T47D (cell line): ENCODE data around the gene FBLN1.
A peak's percentile ranks its signal among the peaks of the same experiment; 100 is the strongest.

Experiments used
- DNase-seq, 2 experiments: peaks; one replicate each; pipeline versions ENCODE4 v3.0.0 to v3.0.0-alpha.2; 2011 to 2012; ENCODE audit warnings: low read depth in 1 of 2, low spot score in 1 of 2
- JUND ChIP-seq: IDR thresholded peaks from 2 replicates; pipeline ENCODE4 v1.6.1; 2012; ENCODE audit warnings: low read depth
- in situ Hi-C: cut with HindIII; loops from 2 replicates; pipeline ENCODE4 v1.10.0; 2016; ENCODE audit warnings: low sequenced_read_pairs, low pct_unique_long_range_greater_than_20kb

Gene FBLN1

GRCh38 chr22:45564349-45565030 lies 61.8 kb downstream of the FBLN1 start:
- in situ Hi-C loops, result no loop called here
- no peak for TF ChIP-seq JUND
- no peak for DNase-seq

- no peak for DNase-seq
- no peak for TF ChIP-seq JUND
- in situ Hi-C loops, result no loop called here
These were observed 62.5 kb downstream of the FBLN1 start for GRCh38 chr22:45565171-45565570.

DNA sequence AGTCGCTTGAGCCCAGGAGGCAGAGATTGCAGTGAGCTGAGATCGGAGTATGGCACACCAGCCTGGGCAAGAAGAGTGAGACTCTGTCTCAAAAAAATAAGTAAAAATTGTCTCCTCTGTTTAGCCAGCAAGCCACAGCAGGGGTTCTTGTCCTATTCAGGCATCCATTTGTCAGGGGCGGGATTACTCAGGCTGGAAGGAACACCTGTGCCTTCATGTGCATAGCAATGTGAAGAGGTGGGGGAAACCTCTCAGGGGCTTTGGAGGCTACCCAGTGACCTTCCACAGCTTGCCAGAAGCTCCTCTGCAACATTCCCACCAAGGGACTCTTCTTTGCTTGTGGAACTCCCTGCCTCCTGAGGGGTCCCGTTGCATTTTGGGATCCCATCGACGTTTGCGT lies 63.3 kb downstream of the FBLN1 start:
- DNase-seq, result no peak
- in situ Hi-C loops, result no loop called here
- no peak for TF ChIP-seq JUND

DNA sequence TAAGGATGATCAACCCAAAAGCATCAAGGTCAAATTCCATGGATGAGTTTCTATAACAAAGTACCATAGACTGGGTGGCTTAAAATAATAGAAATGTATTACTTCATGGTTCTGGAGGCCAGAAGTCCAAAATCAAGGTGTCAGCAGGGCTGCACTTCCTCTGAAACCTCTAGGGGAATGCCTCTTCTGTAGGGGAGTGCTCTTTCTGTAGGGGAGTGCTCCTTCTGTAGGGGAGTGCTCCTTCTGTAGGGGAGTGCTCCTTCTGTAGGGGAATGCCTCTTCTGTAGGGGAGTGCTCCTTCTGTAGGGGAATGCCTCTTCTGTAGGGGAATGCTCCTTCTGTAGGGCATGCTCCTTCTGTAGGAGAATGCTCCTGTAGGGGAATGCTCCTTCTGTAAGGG lies 65.5 kb downstream of the FBLN1 start:
- in situ Hi-C loops, result no loop called here
- no peak for TF ChIP-seq JUND
- DNase-seq, result no peak

DNA sequence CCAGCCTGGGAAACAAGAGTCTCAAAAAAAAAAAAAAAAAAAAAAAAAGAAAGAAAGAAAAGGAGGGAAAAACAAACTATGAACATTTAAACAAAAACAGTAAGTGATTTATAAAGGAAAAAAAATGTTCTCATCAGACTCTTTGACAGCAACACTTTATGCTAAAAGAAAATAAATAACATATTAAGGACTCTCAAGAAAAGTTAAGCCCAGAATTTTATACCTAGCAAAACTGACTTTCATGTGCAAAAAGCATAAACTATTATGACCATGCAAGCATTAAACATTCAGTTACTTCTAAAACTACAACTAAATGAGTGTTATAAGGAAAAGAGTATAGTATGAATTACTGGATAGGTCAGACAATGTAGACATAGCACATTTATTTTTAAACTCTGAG lies 68.4 kb downstream of the FBLN1 start:
- no peak for DNase-seq
- in situ Hi-C loops, result no loop called here
- no peak for TF ChIP-seq JUND

DNA sequence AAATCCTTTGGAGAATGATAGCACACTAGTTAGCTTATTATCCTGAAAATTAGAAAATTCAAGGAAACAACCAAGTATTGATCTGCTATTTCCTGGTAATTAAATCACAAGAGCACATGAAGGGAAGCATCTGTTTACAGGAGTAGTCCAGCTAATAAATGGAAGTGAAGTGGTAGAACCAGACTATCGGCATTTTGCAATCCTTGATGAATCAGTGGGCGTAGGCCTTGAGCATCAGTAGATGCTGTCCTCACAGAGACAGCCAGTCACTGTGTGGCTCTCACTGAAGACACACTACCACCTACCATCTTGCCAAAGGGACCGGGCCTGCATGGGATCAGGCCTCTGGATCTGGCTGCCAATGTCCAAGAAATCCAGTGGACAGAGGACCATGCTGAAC lies 69.8 kb downstream of the FBLN1 start:
- no peak for TF ChIP-seq JUND
- in situ Hi-C loops, result no loop called here
- DNase-seq, result peak in 1 of 2 experiments; percentile 53

DNA sequence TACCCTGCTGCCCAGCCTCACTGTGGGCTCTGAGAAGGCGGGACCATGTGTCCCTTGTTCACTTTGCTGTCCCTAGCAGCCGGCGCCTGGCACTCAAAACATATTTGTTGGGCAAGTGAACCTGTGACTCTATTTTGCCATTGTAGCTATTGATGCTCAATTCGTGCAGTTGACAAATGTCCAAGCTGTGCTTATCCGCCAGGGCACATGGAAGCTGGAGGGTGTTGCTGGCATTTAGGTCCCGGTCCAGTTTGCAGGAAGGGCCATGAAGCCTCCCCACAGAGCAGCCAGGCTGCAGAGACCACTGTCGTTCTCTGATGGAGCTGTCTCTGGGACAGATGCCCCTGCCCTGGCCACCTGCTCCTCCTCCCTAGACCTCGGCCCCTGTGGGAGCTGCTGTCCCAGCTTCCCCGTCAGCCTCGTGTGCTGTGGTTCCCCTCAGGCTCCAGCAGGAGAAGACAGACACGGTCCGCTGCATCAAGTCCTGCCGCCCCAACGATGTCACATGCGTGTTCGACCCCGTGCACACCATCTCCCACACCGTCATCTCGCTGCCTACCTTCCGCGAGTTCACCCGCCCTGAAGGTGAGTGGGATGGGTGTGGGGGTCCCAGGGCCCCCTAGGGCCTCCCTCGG lies 71.5 kb downstream of the FBLN1 start:
- TF ChIP-seq JUND, result no peak
- in situ Hi-C loops, result no loop called here
- DNase-seq, result no peak

- no peak for TF ChIP-seq JUND
- no peak for DNase-seq
- in situ Hi-C loops, result no loop called here
These were observed 72.5 kb downstream of the FBLN1 start for GRCh38 chr22:45575173-45575572.

DNA sequence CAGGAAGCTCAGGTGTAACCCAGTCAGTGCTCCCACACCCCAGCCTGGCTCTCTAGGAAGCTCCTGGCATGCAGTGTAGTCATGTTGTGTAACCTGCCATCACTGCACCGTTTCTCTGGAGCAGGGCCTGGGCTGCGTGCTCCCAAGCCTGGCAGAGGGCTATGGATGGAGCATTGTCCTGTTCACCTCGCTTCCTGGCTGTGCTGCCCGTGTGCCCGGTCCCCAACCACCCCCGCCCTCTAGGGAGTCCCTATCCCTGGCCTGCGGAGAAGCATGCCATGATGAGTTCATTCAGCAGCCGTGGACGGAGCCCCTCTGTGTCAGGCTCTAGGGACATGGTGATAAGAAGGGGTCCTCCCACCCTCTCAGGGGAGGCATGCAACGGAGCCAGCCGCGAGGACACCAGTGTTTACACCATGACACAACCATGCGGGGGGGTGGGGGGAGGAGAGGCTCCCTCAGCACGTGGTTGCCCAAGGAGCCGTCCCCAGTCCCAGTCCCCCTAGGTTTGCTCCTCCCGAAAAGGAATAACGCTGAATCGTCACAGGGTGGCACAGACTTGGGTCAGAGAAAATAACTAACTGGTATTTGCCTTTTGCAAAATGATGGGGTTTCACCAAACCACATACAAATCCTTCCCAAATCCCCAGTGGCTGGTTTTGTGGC lies 73.1 kb downstream of the FBLN1 start:
- DNase-seq, result no peak
- TF ChIP-seq JUND, result no peak
- in situ Hi-C loops, result no loop called here

- in situ Hi-C loops, result no loop called here
- no peak for DNase-seq
- no peak for TF ChIP-seq JUND
These were observed 73.6 kb downstream of the FBLN1 start for GRCh38 chr22:45576273-45576625.

DNA sequence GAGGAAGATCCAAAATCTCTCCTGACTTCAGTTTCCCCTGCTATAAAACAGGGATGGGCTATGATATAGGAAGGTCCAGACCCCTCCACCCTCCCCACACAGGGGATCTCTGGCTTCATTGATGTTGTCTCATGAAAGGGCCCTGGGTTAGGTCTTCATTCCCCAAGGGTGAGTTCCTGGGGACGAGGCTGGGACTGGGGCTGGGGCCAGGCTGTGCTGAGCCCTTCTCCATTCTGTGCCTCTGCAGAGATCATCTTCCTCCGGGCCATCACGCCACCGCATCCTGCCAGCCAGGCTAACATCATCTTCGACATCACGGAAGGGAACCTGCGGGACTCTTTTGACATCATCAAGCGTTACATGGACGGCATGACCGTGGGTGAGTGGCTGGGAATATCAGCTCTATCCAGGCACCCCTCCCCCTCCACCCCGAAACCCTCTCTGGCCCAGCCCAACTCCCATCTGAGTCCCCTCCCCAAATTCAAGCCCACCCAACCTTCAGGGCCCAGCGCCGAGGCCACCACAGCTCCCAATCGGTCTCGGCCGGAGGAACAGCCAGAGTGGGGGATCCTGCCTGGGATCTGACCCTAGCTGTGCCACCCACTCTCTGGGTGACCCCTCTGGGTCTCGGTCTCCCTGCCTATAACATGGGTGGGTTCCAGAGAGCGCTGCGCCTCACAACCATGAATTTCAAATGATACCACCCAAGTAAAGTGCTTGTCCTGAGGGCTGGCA lies 74.2 kb downstream of the FBLN1 start:
- TF ChIP-seq JUND, result no peak
- in situ Hi-C loops, result no loop called here
- no peak for DNase-seq

GRCh38 chr22:45577746-45578523 lies 75.3 kb downstream of the FBLN1 start:
- in situ Hi-C loops, result no loop called here
- peak; percentile 55 to 79 for DNase-seq
- no peak for TF ChIP-seq JUND
